22Rv1 (cell line): ENCODE results near the gene MICU2.

Experiments used
- CTCF ChIP-seq: fragments of 450-650 bp; IDR thresholded peaks from 2 replicates; pipeline ENCODE4 v1.5.1; 2017; ENCODE audit warnings: mild to moderate bottlenecking
- ZFX ChIP-seq: fragments of 450-650 bp; IDR thresholded peaks from 2 replicates; pipeline ENCODE4 v1.6.1; 2017; ENCODE audit warnings: antibody characterized with exemption, borderline replicate concordance

GRCh38 chr13:21530656-21531055 lies 73.3 kb downstream of the MICU2 start:
- TF ChIP-seq CTCF, result no peak
- TF ChIP-seq ZFX, result no peak
